ENCODE measurements around the gene HIF1A.

The HIF1A gene

GRCh38 chr14:61759878-61760277 lies 64.6 kb downstream of the HIF1A start:
- intact Hi-C loops (cut with DNase I), result loop anchor here (10.0 kb wide), 1 partner anchor 65 kb away; the partner anchor contains the start of gene HIF1A
- no peak for DNase-seq

GRCh38 chr14:61761557-61761956 lies 66.2 kb downstream of the HIF1A start:
- peak in 3 of 42 donors; percentile 5 to 30 (median 19) for DNase-seq
- intact Hi-C loops (cut with DNase I), result no loop called here

GRCh38 chr14:61761959-61762786 lies 66.9 kb downstream of the HIF1A start, which contains the start of gene SNAPC1:
TSS of gene SNAPC1 (plus strand) at chr14:61762420. CDS start at chr14:61762461, 41 bp downstream.
- DNase-seq, result peak; percentile 91 to 98 (median 96)
- intact Hi-C loops (cut with DNase I), result no loop called here

GRCh38 chr14:61764342-61765122 lies 69.2 kb downstream of the HIF1A start:
- intact Hi-C loops (cut with DNase I), result no loop called here
- DNase-seq, result no peak

GRCh38 chr14:61765225-61765943 lies 70.1 kb downstream of the HIF1A start:
- intact Hi-C loops (cut with DNase I), result no loop called here
- no peak for DNase-seq

- DNase-seq, result no peak
- intact Hi-C loops (cut with DNase I), result no loop called here
Measured at GRCh38 chr14:61766151-61766550, 70.8 kb downstream of the HIF1A start.

GRCh38 chr14:61768240-61768639 lies 72.9 kb downstream of the HIF1A start:
- peak in 1 of 42 donors; percentile 12 for DNase-seq
- intact Hi-C loops (cut with DNase I), result no loop called here

- no peak for DNase-seq
- intact Hi-C loops (cut with DNase I), result no loop called here
Measured at GRCh38 chr14:61769893-61770292, 74.6 kb downstream of the HIF1A start.

- no peak for DNase-seq
- intact Hi-C loops (cut with DNase I), result no loop called here
Measured at GRCh38 chr14:61774861-61775260, 79.5 kb downstream of the HIF1A start.

- intact Hi-C loops (cut with DNase I), result no loop called here
- DNase-seq, result no peak
Measured at GRCh38 chr14:61780125-61780524, 84.8 kb downstream of the HIF1A start.

- intact Hi-C loops (cut with DNase I), result no loop called here
- no peak for DNase-seq
Measured at GRCh38 chr14:61797309-61797708, 102.0 kb downstream of the HIF1A start.

Measured in head of caudate nucleus (tissue), 42 donors.